Endothelial cell of umbilical vein (primary cell): ENCODE measurements around the gene PAX1. TPM values are rescaled to one million over a fixed set of nuclear protein-coding genes. Genes with fewer than 3 reads are reported as not detected.

Experiments used
- BruUV-seq: library from RNA; stranded (reverse); fragments of 400-500 nt; replicated peaks from 2 replicates; lab custom pipeline; 2021; lab: Mats Ljungman, UMichigan
- CTCF ChIA-PET: fragments of 300-600, 350-600 bp; sonication (Branson Sonifier 250); formaldehyde crosslinking; loops from one replicate; lab custom pipeline; 2021; ENCODE audit warnings: antibody characterized with exemption, inconsistent platforms; lab: Charles Lee
- POLR2A ChIA-PET: fragments of 300-600, 350-600 bp; sonication (Branson Sonifier 250); formaldehyde crosslinking; loops from one replicate; lab custom pipeline; 2021; ENCODE audit warnings: antibody characterized with exemption, inconsistent platforms; lab: Charles Lee
- DNase-seq: peaks from one replicate; pipeline ENCODE4 v3.0.0-alpha.2; 2011; ENCODE audit warnings: low read depth, low spot score
- FAIRE-seq: peaks from 2 replicates; lab custom pipeline; 2011; peaks lifted over from hg19 to GRCh38; lab: Jason Lieb, UNC
- H2AFZ ChIP-seq: 2 replicates; pipeline ENCODE4 v1.6.0; 2012; ENCODE audit warnings: low read depth, low read length, control low read depth, inconsistent platforms
- H3K27ac ChIP-seq: 2 replicates; pipeline ENCODE4 v1.5.1; 2011; ENCODE audit warnings: low read depth, mild to moderate bottlenecking, control low read depth, low read length, moderate library complexity; ENCODE audit not compliant: insufficient read depth
- H3K27me3 ChIP-seq, 2 experiments: 2 replicates each; pipeline versions ENCODE4 v1.6.0 to v1.6.1; 2011; ENCODE audit warnings: low read length in 2 of 2, mixed read lengths in 1 of 2; ENCODE audit not compliant: control insufficient read depth in 2 of 2, insufficient read depth in 2 of 2
- H3K36me3 ChIP-seq, 2 experiments: 2 replicates in 1 of 2; 3 replicates in 1 of 2; pipeline ENCODE4 v1.5.1; 2011; ENCODE audit warnings: low read length in 2 of 2, mild to moderate bottlenecking in 1 of 2, moderate library complexity in 1 of 2; ENCODE audit not compliant: control insufficient read depth in 2 of 2, insufficient read depth in 2 of 2; ENCODE audit errors: extremely low read depth in 1 of 2
- H3K4me1 ChIP-seq: 3 replicates; pipeline ENCODE4 v1.5.1; 2011; ENCODE audit warnings: mild to moderate bottlenecking, low read length; ENCODE audit not compliant: control insufficient read depth, insufficient read depth; ENCODE audit errors: extremely low read depth
- H3K4me2 ChIP-seq: 2 replicates; pipeline ENCODE4 v1.6.1; 2011; ENCODE audit warnings: low read length, control low read depth, mixed read lengths; ENCODE audit not compliant: insufficient read depth
- H3K4me3 ChIP-seq, 3 experiments: fragments of 200-600 bp in 1 of 3; sonication (generic), shearing (Covaris generic) in 1 of 3; replicated peaks in 1 of 3; 2 replicates each; pipeline ENCODE4 v1.5.1; 2011 to 2016; ENCODE audit warnings: control low read depth in 3 of 3, low read length in 3 of 3, mild to moderate bottlenecking in 2 of 3, inconsistent platforms in 1 of 3, low read depth in 1 of 3, moderate library complexity in 1 of 3; ENCODE audit not compliant: insufficient read depth in 1 of 3
- H3K79me2 ChIP-seq: 2 replicates; pipeline ENCODE4 v1.6.0; 2012; ENCODE audit warnings: low read length, inconsistent platforms; ENCODE audit not compliant: control insufficient read depth, insufficient read depth
- H3K9ac ChIP-seq: replicated peaks from 2 replicates; pipeline ENCODE3; 2011; ENCODE audit warnings: low read length, control low read depth; ENCODE audit not compliant: insufficient read depth; ENCODE audit errors: extremely low read depth
- H3K9me1 ChIP-seq: replicated peaks from 3 replicates; pipeline ENCODE4 v1.6.0; 2011; ENCODE audit warnings: mild to moderate bottlenecking, low read length; ENCODE audit not compliant: control insufficient read depth, insufficient read depth; ENCODE audit errors: extremely low read depth
- H3K9me3 ChIP-seq: replicated peaks from 2 replicates; pipeline ENCODE4 v1.5.1; 2012; ENCODE audit warnings: low read length, inconsistent platforms; ENCODE audit not compliant: control insufficient read depth, insufficient read depth
- H4K20me1 ChIP-seq: replicated peaks from 2 replicates; pipeline ENCODE3; 2011; ENCODE audit warnings: mild to moderate bottlenecking, low read length; ENCODE audit not compliant: control insufficient read depth, insufficient read depth; ENCODE audit errors: extremely low read depth
- EZH2 ChIP-seq: IDR thresholded peaks from 2 replicates; pipeline ENCODE4 v1.6.1; 2012; ENCODE audit warnings: borderline replicate concordance, low read depth, mild to moderate bottlenecking, moderate library complexity, low read length, inconsistent platforms; ENCODE audit not compliant: severe bottlenecking
- FOS ChIP-seq: IDR thresholded peaks from 2 replicates; pipeline ENCODE4 v1.6.1; 2011; ENCODE audit warnings: mild to moderate bottlenecking, low read length, moderate library complexity, borderline replicate concordance; ENCODE audit not compliant: insufficient read depth
- GATA2 ChIP-seq: IDR thresholded peaks from 2 replicates; pipeline ENCODE4 v1.7.0; 2011; ENCODE audit warnings: low read depth, mild to moderate bottlenecking, moderate library complexity, mixed read lengths, low read length; ENCODE audit not compliant: insufficient read length, insufficient read depth
- JUN ChIP-seq: IDR thresholded peaks from 2 replicates; pipeline ENCODE4 v1.6.1; 2011; ENCODE audit warnings: borderline replicate concordance, low read depth; ENCODE audit not compliant: insufficient read length, insufficient read depth
- MYC ChIP-seq: IDR thresholded peaks from one replicate; pipeline ENCODE4 v1.6.1; 2011; ENCODE audit warnings: mild to moderate bottlenecking, low read depth, low read length
- POLR2A ChIP-seq: IDR thresholded peaks from 2 replicates; pipeline ENCODE4 v1.6.1; 2012; ENCODE audit warnings: low read depth, mild to moderate bottlenecking, control low read depth, low read length
- POLR2AphosphoS5 ChIP-seq: IDR thresholded peaks from 2 replicates; pipeline ENCODE4 v1.6.1; 2012; ENCODE audit warnings: low read depth, mild to moderate bottlenecking, control low read depth, low read length, moderate library complexity; ENCODE audit not compliant: insufficient read depth
- dilution Hi-C: fragments of 300-500 bp; cut with MboI; formaldehyde crosslinking; loops from one replicate; pipeline ENCODE4 v1.15.0; 2019; ENCODE audit warnings: low sequenced_read_pairs; ENCODE audit not compliant: extremely low pct_ligation_motif_present
- intact Hi-C: fragments of 100-400 bp; cut with micrococcal nuclease; formaldehyde crosslinking; loops from one replicate; pipeline ENCODE4 v1.10.0; 2022
- polyA plus RNA-seq, 4 experiments: library from polyadenylated mRNA; depleted of rRNA in 3 of 4; stranded (reverse) in 3 of 4; unstranded in 1 of 4; fragments of >200 nt; gene quantifications; 2 replicates each; pipeline versions ENCODE4 v1.2.1 to v1.2.3, GENCODE V29; 2011 to 2012; ENCODE audit warnings: missing spikeins in 1 of 4
- total RNA-seq: library from RNA; stranded (reverse); gene quantifications from 2 replicates; pipeline ENCODE4 v1.2.3, GENCODE V29; 2021
- TF ChIP-seq, protein P1 (sequence below), 2 donors: IDR thresholded peaks; 1 replicate in 1 of 2; 2 replicates in 1 of 2; pipeline ENCODE4 v1.5.1; 2011; ENCODE audit warnings: low read length in 2 of 2, mild to moderate bottlenecking in 2 of 2, moderate library complexity in 2 of 2, control low read depth in 1 of 2, inconsistent platforms in 1 of 2, low read depth in 1 of 2; ENCODE audit not compliant: insufficient read depth in 1 of 2; ENCODE audit errors: extremely low read depth in 1 of 2
- TF ChIP-seq, protein P2 (sequence below): IDR thresholded peaks from 2 replicates; pipeline ENCODE4 v1.6.1; 2011; ENCODE audit not compliant: insufficient read depth, insufficient read length

The PAX1 gene
- total and polyA plus RNA-seq, 2 donors (not counting 3 experiments of a cell fraction or from before 2014, with no cell fraction given): not detected

DNA sequence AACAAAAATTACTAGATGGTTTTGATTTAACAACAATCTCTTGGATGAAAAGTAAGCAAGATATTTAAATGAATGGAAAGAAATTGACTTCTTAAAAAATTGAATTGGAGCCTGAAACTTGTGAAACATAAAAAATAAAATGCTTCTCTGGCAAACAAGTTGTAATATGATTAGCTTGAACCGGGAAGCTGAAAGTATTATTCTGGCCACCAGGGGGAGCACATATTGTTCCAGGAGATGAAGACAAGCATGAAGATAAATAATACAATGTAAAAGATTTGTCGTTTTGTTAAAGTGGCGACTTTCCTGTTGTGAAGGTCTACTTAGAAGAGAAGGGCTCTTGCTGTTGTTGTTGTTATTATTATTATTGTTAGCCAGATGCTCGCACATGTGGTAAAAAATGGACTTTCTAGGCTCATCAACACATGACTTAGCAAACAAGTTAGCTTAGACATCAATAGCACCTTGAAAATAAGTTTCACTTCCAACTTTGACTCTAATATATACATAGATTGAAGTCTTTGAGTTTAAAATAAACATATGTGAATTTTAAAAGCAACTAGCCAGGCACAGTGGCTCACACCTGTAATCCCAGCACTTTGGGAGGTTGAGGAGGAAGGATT, 14.2 kb downstream of the PAX1 start:
- no TSS peak for BruUV-seq

DNA sequence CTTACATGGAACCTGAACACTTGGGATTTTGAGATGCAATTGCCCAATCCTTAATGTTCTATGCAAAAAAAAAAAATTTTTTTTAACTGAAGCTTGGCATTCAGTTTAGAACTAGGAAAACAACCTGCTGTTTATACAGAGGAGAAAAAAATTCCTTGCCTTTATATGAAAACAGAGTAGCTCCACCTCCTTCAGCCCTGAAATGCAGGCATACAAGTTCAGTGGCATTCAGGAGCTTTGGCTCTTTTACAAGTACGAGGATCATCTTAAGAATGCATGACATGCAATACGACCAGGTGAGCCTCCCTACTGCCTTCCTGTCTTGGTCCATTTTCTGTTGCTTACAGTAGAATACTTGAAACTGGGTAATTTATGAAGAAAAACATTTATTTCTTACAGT, 20.4 kb downstream of the PAX1 start:
- no peak overlapping the region for H3K4me3 ChIP-seq
- no TSS peak for BruUV-seq
- no peak for DNase-seq
- H3K79me2 ChIP-seq: no peaks in the 10 kb centered on the region
- dilution Hi-C loops: no loop called here
- H3K36me3 ChIP-seq: no peaks in the 10 kb centered on the region
- ChIA-PET POLR2A (no interaction called here), CTCF (no interaction called here)
- TF ChIP-seq, protein P1, sequence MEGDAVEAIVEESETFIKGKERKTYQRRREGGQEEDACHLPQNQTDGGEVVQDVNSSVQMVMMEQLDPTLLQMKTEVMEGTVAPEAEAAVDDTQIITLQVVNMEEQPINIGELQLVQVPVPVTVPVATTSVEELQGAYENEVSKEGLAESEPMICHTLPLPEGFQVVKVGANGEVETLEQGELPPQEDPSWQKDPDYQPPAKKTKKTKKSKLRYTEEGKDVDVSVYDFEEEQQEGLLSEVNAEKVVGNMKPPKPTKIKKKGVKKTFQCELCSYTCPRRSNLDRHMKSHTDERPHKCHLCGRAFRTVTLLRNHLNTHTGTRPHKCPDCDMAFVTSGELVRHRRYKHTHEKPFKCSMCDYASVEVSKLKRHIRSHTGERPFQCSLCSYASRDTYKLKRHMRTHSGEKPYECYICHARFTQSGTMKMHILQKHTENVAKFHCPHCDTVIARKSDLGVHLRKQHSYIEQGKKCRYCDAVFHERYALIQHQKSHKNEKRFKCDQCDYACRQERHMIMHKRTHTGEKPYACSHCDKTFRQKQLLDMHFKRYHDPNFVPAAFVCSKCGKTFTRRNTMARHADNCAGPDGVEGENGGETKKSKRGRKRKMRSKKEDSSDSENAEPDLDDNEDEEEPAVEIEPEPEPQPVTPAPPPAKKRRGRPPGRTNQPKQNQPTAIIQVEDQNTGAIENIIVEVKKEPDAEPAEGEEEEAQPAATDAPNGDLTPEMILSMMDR (IDR thresholded peaks at IDR 0.05; ENCODE audit: extremely low read depth in 1 of 2, insufficient read depth in 1 of 2, low read depth in 1 of 2, low read length in 2 of 2): no peak
- TF ChIP-seq MYC (no peak), JUN (no peak), EZH2 (no peak), FOS (no peak), POLR2AphosphoS5 (no peak), GATA2 (no peak), POLR2A (no peak)
- TF ChIP-seq, protein P2, sequence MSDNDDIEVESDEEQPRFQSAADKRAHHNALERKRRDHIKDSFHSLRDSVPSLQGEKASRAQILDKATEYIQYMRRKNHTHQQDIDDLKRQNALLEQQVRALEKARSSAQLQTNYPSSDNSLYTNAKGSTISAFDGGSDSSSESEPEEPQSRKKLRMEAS: no peak
- H3K9me1 ChIP-seq: no peaks in the 10 kb centered on the region
- H3K9me3 ChIP-seq: peaks cover 4% of the 10 kb centered on the region
- H4K20me1 ChIP-seq: no peaks in the 10 kb centered on the region
- no peak overlapping the region for H3K9ac ChIP-seq
- no peak overlapping the region for H2AFZ ChIP-seq
- H3K4me1 ChIP-seq: no peaks in the 10 kb centered on the region
- no peak for FAIRE-seq
- intact Hi-C loops: no loop called here
- no peak overlapping the region for H3K4me2 ChIP-seq
- no peak overlapping the region for H3K27ac ChIP-seq
- no peaks in the 10 kb centered on the region for H3K27me3 ChIP-seq

More for the DNA sequence above, 14.2 kb downstream of the PAX1 start:
- Histone ChIP-seq H3K79me2 (no peaks in the 10 kb centered on the region), H2AFZ (no peak overlapping the region), H3K27ac (no peak overlapping the region), H3K27me3 (peaks cover 15 to 17% of the 10 kb centered on the region in 2 experiments), H3K9me3 (no peaks in the 10 kb centered on the region), H4K20me1 (no peaks in the 10 kb centered on the region), H3K9ac (no peak overlapping the region), H3K4me3 (no peak overlapping the region), H3K4me1 (no peaks in the 10 kb centered on the region), H3K9me1 (no peaks in the 10 kb centered on the region), H3K36me3 (no peaks in the 10 kb centered on the region), H3K4me2 (no peak overlapping the region)
- intact Hi-C loops: loop anchor here (1.0 kb wide), 1 partner anchor 593 kb away; no protein-coding TSS in a partner anchor
- TF ChIP-seq, protein P1 (IDR thresholded peaks at IDR 0.05; ENCODE audit: extremely low read depth in 1 of 2, insufficient read depth in 1 of 2, low read depth in 1 of 2, low read length in 2 of 2): peak; percentile 44 to 59
- no peak for TF ChIP-seq POLR2AphosphoS5
- FAIRE-seq: peak; percentile 74
- CTCF ChIA-PET: interaction anchor here (0.6 to 5.9 kb wide), 21 partner anchors 9 to 1740 kb away, joined by 3 to 107 read pairs (median 6); partner anchors contain the start of gene PAX1
- dilution Hi-C loops: no loop called here
- peak; percentile 67 for DNase-seq
- POLR2A ChIA-PET: no interaction called here
